HEK293T (cell line): ENCODE data around the gene RBM20.

Experiments used
- ARNT ChIP-seq: fragments of 450-650 bp; IDR thresholded peaks from 2 replicates; pipeline ENCODE4 v1.6.1; 2017; ENCODE audit warnings: mild to moderate bottlenecking
- BHLHE40 ChIP-seq: fragments of 450-650 bp; IDR thresholded peaks from 2 replicates; pipeline ENCODE4 v1.6.1; 2016; ENCODE audit warnings: mild to moderate bottlenecking, moderate library complexity, borderline replicate concordance
- ELF4 ChIP-seq: fragments of 450-650 bp; IDR thresholded peaks from 2 replicates; pipeline ENCODE4 v1.6.1; 2017; ENCODE audit warnings: antibody characterized with exemption
- FOXK2 ChIP-seq: fragments of 450-650 bp; IDR thresholded peaks from 2 replicates; pipeline ENCODE4 v1.6.1; 2016; ENCODE audit warnings: mild to moderate bottlenecking
- NFRKB ChIP-seq: fragments of 450-650 bp; IDR thresholded peaks from 2 replicates; pipeline ENCODE4 v1.6.1; 2016; ENCODE audit warnings: mild to moderate bottlenecking, moderate library complexity
- PKNOX1 ChIP-seq: fragments of 450-650 bp; IDR thresholded peaks from 2 replicates; pipeline ENCODE4 v1.6.1; 2016
- SP1 ChIP-seq: fragments of 450-650 bp; IDR thresholded peaks from 2 replicates; pipeline ENCODE4 v1.6.1; 2017
- SUZ12 ChIP-seq: fragments of 450-650 bp; IDR thresholded peaks from 2 replicates; pipeline ENCODE4 v1.6.1; 2016; ENCODE audit warnings: mild to moderate bottlenecking

DNA sequence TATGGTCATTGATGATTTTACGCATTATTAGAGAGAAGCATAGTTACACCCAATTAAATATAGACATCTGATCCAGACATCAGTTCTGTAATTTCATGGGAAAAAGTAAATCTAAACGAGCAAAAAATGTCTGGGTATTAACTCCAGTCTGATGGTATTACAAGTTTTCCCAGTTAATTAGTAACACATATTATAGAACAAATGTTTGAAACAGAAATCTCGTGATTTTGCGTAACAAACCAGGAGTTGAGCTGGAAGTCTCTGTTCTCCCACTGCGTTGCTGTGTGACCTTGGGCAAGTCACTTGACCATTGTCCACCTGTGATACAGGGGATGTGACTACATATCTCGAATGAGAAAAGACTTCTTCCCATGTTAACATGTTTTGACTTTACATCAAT lies 43.3 kb downstream of the RBM20 start:
- TF ChIP-seq SP1 (no peak), PKNOX1 (no peak), NFRKB (no peak), SUZ12 (no peak), ELF4 (no peak), BHLHE40 (no peak), FOXK2 (no peak), ARNT (no peak)
